HG03354 (cell line): ENCODE data around the gene CTDSP1.

Source experiments
- ATAC-seq: cut with Tn5 transposase; IDR thresholded peaks from one replicate; pipeline ENCODE4 v1.9.1; 2021; ENCODE audit warnings: mild to moderate bottlenecking; ENCODE audit not compliant: unreplicated experiment, poor library complexity, severe bottlenecking

CTDSP1 gene

DNA sequence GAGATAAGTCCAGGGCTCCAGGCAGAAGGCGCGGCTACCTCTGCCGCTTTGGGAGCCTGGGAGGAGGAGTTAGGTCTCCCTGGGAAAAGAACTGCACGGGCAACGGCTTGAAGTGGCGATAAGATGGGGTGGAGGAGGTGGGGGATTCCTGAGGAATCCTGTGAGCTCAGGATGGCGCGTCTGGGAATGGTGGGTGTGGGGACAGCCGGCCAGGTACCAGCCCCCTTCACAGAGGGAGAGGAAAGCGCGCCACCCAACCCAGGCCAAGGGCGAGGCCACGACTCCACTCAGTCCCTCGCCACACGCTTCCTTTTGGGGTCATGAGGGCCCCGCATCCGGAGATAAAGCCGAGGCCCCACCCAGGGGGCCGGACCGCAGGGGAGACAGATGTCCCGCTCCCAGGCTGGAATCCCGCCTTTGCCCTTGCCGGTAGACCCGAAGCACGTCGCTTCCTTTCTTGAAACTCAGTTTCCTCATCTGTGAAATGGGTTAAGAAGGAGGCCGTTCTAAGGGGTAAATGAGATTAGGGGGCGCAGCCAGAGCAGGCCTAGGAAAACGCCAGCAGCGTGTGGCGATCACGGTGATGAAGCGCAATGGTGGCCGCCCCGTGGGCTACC, 1.7 kb upstream of the CTDSP1 start:
- no peak for ATAC-seq

DNA sequence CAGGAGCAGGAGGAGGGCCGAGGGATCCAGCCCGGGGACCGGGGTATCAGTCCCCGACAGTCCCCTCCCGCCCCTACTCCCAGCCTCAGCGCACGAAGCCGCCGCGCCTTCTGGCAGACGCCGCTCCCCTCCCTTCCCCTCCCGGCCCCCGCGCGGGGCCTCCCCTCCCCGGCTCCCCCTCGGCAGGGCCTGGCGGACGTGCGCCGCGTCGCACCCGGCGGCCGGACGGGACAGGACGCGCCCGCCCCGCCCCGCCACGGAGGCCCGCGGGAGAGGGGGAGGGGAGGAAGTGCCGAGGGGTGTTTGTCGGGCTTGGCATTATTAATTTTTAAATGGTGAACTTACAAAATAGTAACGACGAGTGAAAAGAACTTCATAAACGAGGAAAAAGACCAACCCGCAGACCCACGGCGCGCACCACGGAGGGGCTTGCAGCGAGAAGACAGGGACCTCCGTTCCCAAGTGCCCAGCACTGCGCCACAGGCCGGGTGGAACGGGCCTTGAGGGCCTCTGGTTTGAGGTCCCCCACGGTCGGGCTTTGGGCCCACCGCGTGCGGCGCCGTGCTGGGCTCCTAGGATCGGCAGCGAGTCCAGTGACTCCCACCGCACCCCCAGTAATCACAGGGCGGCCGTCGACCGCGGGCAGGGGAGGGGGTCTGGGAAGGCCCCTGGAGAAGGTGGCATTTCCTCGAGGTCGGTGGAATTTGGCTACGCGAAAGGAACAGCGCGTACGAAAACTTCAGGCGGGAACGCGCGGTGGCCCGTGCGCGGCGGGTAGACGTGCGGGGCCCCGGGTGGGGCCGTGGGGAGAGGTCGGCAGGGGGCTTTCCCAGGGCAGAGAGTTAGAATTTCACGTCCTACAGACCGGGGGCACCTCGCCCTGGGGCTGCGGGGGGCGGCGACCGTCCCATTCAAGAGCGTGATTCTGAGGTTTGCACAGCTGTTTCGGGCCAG, 954 bp upstream of the CTDSP1 start:
- peak; percentile 3 for ATAC-seq

DNA sequence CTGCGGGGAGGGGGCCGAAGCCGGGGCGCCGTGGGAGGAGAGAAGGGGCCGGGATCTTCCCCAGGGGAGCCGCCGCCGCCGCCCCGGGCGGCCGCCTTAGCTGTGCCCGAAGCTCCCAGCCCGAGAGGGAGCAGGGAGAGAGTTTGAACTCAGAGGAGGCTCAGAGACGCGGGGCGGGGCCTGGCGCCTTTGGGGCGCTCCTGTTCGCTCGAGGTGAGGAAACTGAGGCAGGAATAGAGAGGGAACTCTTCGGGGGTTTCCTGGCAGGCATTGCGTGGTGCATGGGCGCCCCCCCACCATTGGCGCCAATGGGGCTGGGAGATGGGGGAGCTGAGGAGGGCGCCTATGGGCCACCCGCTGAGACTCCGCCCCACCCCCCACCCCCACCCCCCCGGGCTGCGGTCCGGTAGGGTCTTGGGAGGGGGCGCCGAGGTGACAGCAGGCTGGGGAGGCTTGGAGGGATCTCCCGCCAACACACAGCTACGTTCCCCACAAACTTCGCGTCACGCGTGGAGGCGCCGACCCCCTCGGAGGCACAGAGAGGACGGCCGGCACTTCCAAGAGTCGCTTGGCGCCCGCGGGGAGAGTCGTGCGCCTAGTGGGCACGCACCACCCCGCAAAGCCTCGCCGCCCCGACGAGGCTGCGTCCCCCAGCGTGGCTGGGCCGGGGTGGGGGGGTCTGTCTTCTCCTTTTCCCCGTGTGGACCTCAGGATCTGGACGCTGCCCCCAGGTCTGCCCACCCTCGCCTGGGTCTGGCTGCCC, 680 bp downstream of the CTDSP1 start:
- peak; percentile 0 for ATAC-seq

DNA sequence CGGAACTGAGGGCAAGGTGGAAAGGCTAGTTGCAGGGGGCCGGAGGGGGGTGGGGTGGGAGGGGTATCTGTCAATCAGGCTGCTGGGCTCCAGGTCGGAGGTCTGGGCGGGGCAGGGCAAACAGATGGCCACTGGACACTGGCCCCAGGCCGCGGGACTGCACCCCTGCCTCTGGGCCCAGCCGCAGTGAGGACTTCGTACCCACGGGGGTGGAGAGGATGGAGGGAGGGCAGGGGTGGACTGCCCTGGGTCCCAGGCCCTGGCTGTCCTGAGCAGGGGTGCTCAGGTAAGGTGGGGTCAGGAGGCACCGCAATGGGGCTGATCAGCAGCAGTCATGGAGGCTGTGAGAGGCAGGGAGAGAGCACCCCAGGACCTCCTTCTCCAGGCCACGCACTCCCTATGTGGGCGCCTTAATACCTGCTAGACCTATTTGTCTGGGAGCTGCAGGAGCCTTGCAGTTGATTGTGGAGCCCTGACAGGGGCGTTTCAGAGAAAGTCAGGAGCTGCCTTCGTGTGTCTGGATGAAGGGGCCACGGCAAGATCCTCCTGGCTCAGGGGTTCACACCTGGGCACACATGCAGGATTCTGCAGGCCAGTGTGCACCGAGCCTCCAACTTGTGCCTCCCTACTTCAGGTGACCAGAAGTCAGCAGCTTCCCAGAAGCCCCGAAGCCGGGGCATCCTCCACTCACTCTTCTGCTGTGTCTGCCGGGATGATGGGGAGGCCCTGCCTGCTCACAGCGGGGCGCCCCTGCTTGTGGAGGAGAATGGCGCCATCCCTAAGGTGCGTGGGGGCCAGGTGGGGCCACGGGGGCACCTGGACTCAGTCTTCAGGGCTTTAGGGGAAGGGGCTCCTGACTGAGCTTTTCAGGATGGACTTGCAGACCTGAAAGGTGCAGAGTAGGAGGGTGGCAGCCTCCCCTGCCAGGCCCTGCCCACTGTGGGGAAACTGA, 1.5 kb downstream of the CTDSP1 start:
- no peak for ATAC-seq

DNA sequence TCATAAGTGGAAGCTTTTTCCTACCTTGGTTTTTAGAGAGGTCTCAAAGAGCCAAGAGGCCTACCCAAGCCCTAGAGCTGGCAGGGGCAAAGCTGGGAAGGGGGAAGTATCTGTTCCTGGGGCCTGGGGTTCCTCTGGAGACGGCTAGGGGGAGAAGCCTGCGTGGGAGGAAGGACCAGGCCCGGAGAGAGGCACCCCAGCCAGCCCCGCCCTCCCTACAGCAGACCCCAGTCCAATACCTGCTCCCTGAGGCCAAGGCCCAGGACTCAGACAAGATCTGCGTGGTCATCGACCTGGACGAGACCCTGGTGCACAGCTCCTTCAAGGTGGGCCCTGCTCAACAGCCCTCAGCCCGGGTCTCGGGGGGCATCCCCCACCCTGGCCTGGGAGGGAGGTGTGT, 2.2 kb downstream of the CTDSP1 start:
- no peak for ATAC-seq

DNA sequence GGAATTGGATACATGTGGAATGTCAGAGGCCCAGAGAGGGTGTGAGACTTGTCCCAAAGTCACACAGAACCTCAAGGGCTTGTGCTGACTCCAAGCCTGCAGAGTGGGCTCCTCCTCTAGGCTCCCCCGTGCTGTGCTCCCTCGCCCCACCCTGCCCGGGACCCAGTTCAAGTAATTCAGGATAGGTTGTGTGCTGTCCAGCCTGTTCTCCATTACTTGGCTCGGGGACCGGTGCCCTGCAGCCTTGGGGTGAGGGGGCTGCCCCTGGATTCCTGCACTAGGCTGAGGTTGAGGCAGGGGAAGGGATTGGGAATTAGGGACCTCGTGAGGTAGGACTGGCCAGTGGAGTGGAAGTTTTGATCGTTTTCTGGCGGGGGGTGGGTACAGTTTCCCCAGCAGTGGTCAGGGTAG, 2.8 kb downstream of the CTDSP1 start:
- no peak for ATAC-seq

DNA sequence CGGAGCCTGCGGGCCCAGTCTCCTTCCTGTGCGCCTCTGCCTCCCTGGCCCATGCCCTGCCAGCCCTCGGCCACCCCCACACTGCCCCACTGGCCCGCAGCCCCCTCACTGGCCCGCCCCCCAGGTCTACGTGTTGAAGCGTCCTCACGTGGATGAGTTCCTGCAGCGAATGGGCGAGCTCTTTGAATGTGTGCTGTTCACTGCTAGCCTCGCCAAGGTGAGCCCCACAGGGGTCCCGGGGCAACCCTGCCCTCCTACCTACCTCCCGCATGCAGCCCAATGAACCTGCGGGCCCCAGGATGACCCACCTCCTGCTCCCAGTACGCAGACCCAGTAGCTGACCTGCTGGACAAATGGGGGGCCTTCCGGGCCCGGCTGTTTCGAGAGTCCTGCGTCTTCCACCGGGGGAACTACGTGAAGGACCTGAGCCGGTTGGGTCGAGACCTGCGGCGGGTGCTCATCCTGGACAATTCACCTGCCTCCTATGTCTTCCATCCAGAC, 3.3 kb downstream of the CTDSP1 start:
- ATAC-seq: no peak

DNA sequence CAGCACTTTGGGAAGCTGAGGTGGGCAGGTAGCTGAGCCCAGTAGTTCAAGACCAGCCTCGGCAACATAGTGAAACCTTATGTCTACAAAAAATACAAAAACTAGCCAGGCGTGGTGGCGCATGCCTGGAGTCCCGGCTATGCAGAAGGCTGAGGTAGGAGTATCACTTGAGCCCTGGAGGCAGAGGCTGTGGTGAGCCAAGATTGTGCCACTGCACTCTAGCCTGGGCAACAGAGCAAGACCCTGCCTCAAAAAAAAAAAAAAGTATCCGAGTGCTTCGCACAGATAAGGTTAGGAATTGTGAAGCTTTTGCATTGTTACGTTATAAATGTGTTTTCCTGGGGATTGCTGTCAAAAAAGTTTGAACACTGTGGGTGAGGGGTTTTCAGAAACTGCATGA, 4.1 kb downstream of the CTDSP1 start:
- no peak for ATAC-seq

DNA sequence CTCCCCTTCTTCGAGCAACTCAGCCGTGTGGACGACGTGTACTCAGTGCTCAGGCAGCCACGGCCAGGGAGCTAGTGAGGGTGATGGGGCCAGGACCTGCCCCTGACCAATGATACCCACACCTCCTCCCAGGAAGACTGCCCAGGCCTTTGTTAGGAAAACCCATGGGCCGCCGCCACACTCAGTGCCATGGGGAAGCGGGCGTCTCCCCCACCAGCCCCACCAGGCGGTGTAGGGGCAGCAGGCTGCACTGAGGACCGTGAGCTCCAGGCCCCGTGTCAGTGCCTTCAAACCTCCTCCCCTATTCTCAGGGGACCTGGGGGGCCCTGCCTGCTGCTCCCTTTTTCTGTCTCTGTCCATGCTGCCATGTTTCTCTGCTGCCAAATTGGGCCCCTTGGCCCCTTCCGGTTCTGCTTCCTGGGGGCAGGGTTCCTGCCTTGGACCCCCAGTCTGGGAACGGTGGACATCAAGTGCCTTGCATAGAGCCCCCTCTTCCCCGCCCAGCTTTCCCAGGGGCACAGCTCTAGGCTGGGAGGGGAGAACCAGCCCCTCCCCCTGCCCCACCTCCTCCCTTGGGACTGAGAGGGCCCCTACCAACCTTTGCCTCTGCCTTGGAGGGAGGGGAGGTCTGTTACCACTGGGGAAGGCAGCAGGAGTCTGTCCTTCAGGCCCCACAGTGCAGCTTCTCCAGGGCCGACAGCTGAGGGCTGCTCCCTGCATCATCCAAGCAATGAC, 4.8 kb downstream of the CTDSP1 start:
- ATAC-seq: no peak

DNA sequence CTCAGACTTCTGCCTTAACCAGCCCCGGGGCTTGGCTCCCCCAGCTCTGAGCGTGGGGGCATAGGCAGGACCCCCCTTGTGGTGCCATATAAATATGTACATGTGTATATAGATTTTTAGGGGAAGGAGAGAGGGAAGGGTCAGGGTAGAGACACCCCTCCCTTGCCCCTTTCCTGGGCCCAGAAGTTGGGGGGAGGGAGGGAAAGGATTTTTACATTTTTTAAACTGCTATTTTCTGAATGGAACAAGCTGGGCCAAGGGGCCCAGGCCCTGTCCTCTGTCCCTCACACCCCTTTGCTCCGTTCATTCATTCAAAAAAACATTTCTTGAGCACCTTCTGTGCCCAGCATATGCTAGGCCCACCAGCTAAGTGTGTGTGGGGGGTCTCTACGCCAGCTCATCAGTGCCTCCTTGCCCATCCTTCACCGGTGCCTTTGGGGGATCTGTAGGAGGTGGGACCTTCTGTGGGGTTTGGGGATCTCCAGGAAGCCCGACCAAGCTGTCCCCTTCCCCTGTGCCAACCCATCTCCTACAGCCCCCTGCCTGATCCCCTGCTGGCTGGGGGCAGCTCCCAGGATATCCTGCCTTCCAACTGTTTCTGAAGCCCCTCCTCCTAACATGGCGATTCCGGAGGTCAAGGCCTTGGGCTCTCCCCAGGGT, 5.5 kb downstream of the CTDSP1 start:
- ATAC-seq: no peak

DNA sequence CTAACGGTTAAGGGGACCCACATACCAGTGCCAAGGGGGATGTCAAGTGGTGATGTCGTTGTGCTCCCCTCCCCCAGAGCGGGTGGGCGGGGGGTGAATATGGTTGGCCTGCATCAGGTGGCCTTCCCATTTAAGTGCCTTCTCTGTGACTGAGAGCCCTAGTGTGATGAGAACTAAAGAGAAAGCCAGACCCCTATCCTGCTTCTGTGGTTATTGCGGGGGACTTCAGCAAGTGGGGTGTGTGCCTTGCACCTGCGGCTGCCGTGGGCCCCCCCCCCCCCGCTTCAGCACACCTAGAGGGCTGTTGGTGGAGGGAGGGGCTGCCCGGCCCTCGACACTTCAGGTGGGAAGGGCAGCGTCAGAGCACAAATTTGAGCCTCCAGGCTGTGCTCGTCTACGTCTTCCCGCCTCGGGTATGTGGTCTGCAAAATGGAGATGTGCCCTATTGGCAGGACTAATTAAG, 6.1 kb downstream of the CTDSP1 start:
- ATAC-seq: peak; percentile 25

DNA sequence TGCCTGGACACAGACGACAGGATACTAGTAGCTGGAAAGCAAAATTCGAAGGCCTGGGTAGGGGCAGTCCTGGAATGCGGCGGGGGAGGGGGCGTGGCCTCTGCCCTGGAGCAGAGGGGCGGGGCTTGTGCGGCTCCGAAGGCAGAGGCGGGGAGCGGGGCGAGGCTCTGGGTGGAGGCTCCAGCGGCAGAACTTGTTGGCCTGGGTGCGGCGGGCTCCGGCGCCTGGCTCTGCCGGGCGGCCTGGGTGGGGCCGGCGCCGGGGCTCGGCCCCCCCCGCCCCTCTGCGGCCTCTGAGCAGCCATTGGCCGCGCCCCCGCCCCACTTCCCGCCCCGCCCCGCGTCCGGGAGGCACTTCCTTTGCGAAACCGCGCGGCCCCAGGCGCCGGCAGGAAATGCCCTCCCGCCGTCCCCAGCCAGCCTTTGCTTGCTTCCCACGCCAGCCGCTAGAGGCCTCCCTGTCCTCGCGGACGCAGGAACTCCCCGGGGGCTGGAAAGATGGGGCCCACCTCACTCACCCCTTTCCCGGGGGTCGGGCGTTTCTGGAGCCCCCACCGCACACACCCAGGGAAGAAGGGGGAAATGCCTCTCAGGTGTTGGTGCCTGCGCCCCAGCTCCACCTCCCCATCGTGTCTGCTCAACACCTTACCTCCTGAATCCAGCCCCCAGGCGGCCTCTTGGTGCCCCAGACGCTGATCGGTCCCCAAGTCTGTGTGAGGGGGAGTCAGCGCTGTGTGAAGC, 6.7 kb downstream of the CTDSP1 start:
- peak; percentile 82 for ATAC-seq

DNA sequence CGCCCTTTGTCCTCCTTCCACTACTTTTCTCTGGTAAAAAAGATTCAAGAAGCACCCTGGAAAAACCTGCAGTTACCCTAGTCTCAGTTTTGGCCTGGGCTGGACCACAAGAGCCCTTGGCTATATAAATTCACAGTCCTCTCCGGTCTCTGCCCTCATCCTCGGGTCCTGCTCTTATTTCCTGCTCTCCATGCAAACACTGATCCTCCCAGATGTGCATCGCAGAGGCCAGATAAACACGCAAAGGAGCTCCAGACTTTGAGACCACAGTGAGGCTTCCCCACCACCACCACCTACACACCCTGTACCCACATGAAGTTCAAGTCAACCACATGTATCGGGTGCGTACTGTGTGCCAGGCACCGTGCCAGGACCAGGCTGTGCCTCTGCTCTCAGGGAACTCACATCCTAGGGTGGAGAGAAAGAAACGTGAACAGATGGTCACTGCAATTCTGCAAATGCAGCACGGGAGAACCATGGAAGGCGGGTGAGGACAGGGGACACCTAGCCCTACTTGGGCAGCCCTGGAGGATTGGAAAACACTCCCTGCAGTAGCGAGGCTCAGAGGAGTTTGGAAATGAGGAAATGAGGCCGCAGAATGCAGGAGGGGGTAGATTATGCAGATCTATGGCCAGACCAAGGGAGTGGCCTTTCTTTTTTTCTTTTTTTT, 7.4 kb downstream of the CTDSP1 start:
- ATAC-seq: no peak

DNA sequence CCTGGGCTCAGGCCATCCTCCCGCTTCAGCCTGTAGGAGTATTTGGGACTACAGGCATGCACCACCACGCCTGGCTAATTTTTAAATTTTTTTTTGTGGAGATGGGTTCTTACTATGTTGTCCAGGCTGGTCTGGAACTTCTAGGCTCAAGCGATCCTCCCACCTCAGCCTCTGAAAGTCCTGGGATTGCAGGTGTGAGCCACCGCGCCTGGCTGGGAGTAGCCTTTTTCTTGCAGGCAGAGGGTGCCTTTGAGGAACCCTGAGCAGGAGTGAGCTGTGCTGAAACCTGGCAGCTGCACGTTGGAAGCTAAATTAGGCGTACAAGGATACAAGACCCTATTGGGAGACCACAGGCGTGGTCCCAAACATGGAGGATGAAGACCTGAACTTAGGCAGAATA, 8.0 kb downstream of the CTDSP1 start:
- no peak for ATAC-seq

DNA sequence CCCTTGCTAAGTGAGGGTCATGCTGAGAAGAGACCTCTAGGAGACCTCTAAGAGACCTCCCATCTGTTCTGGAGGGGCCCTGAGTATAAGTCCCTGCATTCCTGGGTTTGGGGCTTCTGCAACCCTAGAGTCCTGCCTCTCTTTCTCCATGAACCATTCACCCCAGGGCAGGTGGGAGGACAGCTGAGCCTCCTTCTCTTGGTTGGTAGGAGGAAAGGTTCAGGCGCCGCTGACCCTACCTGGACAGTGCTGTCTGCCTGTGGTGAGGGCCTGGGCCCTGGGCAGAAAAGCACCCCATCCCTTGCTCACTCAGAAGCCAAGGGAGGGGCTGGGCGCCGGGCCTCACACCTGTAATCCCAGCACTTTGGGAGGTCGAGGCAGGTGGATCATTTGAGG, 18.7 kb downstream of the CTDSP1 start:
- ATAC-seq: no peak

DNA sequence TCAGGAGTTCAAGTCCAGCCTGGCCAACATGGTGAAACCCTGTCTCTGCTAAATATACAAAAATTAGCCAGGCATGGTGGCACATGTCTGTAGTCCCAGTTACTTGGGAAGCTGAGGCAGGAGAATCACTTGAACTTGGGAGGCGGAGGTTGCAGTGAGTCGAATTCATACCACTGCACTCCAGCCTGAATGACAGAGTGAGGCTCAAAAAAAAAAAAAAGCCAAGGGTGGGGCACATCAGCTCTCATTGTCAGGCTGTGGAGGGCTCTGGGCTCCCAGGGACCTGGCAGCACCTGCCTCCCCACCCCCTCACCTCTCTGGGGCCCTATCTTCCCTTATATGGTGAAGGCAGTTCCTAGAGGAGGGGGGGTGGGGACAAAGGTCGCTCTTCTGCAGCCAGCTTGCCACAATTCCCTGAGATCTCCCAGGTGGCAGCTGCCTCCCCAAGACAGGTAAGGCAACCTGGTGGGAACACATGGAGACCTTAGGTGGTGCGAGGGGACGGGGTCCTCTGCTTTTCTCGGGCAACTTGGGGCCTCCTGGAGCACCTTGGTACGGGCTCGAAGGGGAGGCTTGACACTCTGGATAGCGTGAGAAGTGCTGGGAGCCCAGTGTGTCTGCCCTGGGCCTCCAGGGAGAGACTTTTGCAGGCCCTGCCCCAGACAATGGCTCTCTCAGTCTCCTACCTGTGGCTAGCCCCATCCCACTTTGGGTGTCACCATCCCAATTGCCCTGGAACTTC, 19.2 kb downstream of the CTDSP1 start, which contains the start of gene VIL1:
Gene VIL1, plus strand, starts transcription at position 407 of the 742 bp plus-strand sequence. CDS start 4,656 bp downstream, outside the sequence.
- no peak for ATAC-seq
